ENCODE data around the gene PCNX4. TPM values are rescaled to one million over a fixed set of nuclear protein-coding genes. Genes with fewer than 3 reads are reported as not detected.

The PCNX4 gene
- total RNA-seq, 1 donor from 2014 or later, result 68.7 TPM

DNA sequence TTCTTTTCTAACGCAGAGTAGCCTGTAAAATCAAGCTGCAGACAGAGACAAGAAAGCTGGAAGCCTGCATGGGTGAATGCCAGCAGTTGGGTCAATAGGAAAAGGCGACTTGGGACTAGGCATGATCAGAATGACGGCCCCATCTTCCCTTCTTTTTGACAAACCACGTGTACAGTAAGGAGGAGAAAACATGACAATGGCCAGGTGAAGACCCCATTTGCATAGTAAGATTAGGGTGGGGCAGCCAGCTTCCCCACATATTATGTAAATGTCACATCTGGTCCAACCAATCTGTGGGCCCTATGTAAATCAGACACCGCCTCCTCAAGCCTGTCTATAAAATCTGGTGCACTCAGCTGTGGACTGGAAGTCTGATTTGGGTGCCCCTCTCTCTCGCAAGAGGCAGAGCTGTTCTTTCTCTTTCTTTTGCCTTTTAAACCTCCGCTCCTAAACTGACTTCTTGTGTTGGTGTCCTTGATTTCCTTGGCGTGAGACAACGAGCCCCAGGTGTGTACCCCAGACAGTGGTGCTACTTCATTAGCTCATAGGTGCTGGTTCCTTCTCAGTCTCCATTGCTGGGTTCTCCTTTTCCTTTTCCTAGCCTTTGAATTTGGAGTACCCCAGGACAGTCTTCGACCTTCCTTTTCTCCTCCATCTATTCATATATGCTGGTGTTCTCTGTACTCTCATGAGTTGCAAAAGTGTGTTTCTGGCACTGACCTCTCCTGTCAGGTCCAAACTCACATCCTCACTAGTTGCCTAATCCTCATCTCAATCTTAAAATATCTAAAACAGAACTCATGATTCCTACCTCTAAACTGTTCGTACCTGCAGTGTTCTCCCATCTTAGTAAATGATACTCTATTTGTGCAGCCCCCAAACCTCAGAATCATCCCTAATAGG is 82.9 kb downstream of the PCNX4 start:
- TF ChIP-seq, protein P1, sequence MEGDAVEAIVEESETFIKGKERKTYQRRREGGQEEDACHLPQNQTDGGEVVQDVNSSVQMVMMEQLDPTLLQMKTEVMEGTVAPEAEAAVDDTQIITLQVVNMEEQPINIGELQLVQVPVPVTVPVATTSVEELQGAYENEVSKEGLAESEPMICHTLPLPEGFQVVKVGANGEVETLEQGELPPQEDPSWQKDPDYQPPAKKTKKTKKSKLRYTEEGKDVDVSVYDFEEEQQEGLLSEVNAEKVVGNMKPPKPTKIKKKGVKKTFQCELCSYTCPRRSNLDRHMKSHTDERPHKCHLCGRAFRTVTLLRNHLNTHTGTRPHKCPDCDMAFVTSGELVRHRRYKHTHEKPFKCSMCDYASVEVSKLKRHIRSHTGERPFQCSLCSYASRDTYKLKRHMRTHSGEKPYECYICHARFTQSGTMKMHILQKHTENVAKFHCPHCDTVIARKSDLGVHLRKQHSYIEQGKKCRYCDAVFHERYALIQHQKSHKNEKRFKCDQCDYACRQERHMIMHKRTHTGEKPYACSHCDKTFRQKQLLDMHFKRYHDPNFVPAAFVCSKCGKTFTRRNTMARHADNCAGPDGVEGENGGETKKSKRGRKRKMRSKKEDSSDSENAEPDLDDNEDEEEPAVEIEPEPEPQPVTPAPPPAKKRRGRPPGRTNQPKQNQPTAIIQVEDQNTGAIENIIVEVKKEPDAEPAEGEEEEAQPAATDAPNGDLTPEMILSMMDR (IDR thresholded peaks at IDR 0.05; ENCODE audit: unreplicated experiment), result no peak
- peaks cover 2% of the 10 kb centered on the region for H3K27me3 Mint-ChIP-seq (ENCODE audit: unreplicated experiment)
- no peak overlapping the region for H3K4me3 Mint-ChIP-seq (ENCODE audit: unreplicated experiment)
- H3K4me1 Mint-ChIP-seq (ENCODE audit: unreplicated experiment), result no peaks in the 10 kb centered on the region
- DNase-seq (ENCODE audit: low spot score), result no peak
- no peaks in the 10 kb centered on the region for H3K9me3 Mint-ChIP-seq (ENCODE audit: unreplicated experiment)
- no peaks in the 10 kb centered on the region for H3K36me3 Mint-ChIP-seq (ENCODE audit: low read depth, unreplicated experiment)
- no peak overlapping the region for H3K27ac Mint-ChIP-seq (ENCODE audit: unreplicated experiment)

- no peaks in the 10 kb centered on the region for H3K9me3 Mint-ChIP-seq (ENCODE audit: unreplicated experiment)
- peaks cover 2% of the 10 kb centered on the region for H3K27me3 Mint-ChIP-seq (ENCODE audit: unreplicated experiment)
These were observed 83.7 kb downstream of the PCNX4 start for GRCh38 chr14:60175255-60175902.

DNA sequence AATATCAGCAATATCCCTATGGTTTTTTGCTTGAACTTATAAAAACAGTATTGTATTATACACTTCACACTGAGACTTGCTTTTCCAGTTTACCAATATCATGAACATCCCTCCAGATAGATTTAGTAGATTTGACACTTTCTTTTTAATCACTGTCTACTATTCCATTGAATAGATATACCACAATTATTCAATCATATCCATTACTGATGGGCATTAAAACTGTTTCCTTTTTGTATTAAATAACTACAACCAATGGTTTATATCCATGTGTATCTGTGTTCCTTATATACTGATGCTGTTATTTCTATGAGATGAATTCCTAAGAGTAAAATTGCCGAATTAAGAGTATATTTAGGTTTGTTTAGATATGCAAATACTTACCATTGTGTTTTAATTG is 86.4 kb downstream of the PCNX4 start:
- H3K36me3 Mint-ChIP-seq (ENCODE audit: low read depth, unreplicated experiment), result no peaks in the 10 kb centered on the region
- no peak for DNase-seq (ENCODE audit: low spot score)
- H3K4me1 Mint-ChIP-seq (ENCODE audit: unreplicated experiment), result no peaks in the 10 kb centered on the region
- TF ChIP-seq, protein P1 (IDR thresholded peaks at IDR 0.05; ENCODE audit: unreplicated experiment), result no peak
- peaks cover 1% of the 10 kb centered on the region for H3K27me3 Mint-ChIP-seq (ENCODE audit: unreplicated experiment)
- no peak overlapping the region for H3K27ac Mint-ChIP-seq (ENCODE audit: unreplicated experiment)
- H3K4me3 Mint-ChIP-seq (ENCODE audit: unreplicated experiment), result no peak overlapping the region
- no peaks in the 10 kb centered on the region for H3K9me3 Mint-ChIP-seq (ENCODE audit: unreplicated experiment)

More at GRCh38 chr14:60175255-60175902, 83.7 kb downstream of the PCNX4 start:
- Mint-ChIP-seq H3K36me3 (ENCODE audit: low read depth, unreplicated experiment) (no peaks in the 10 kb centered on the region), H3K4me3 (ENCODE audit: unreplicated experiment) (no peak overlapping the region), H3K27ac (ENCODE audit: unreplicated experiment) (no peak overlapping the region), H3K4me1 (ENCODE audit: unreplicated experiment) (no peaks in the 10 kb centered on the region)
- DNase-seq (ENCODE audit: low spot score), result no peak
- TF ChIP-seq, protein P1 (IDR thresholded peaks at IDR 0.05; ENCODE audit: unreplicated experiment), result no peak

- no peak overlapping the region for H3K4me3 Mint-ChIP-seq (ENCODE audit: unreplicated experiment)
- H3K9me3 Mint-ChIP-seq (ENCODE audit: unreplicated experiment), result no peaks in the 10 kb centered on the region
- H3K27me3 Mint-ChIP-seq (ENCODE audit: unreplicated experiment), result peaks cover 1% of the 10 kb centered on the region
- no peak for DNase-seq (ENCODE audit: low spot score)
- H3K4me1 Mint-ChIP-seq (ENCODE audit: unreplicated experiment), result no peaks in the 10 kb centered on the region
- TF ChIP-seq, protein P1 (IDR thresholded peaks at IDR 0.05; ENCODE audit: unreplicated experiment), result no peak
- H3K27ac Mint-ChIP-seq (ENCODE audit: unreplicated experiment), result no peak overlapping the region
- H3K36me3 Mint-ChIP-seq (ENCODE audit: low read depth, unreplicated experiment), result no peaks in the 10 kb centered on the region
These were observed 87.1 kb downstream of the PCNX4 start for GRCh38 chr14:60178820-60179219.

DNA sequence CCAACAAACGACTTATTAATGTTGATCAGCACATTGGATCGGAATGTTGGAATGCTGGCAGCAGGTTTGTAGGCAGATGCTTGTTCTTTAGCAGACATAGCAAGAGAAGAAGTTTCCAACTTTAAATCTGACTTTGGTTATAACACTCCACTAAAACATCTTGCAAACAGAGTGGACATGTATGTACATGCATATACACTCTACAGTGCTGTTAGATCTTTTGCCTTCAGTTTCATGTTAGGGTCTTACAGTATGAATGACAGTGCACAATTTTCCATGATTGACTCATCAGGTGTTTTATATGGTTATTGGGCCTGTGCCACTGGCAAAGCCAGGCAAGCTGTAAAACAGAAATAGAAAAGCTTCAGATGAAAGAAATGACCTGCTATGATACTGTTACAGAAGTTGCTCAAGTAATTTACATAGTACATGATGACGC is 87.7 kb downstream of the PCNX4 start:
- peaks cover 1% of the 10 kb centered on the region for H3K27me3 Mint-ChIP-seq (ENCODE audit: unreplicated experiment)
- H3K36me3 Mint-ChIP-seq (ENCODE audit: low read depth, unreplicated experiment), result no peaks in the 10 kb centered on the region
- H3K27ac Mint-ChIP-seq (ENCODE audit: unreplicated experiment), result no peak overlapping the region
- TF ChIP-seq, protein P1 (IDR thresholded peaks at IDR 0.05; ENCODE audit: unreplicated experiment), result no peak
- DNase-seq (ENCODE audit: low spot score), result no peak
- no peaks in the 10 kb centered on the region for H3K9me3 Mint-ChIP-seq (ENCODE audit: unreplicated experiment)
- H3K4me1 Mint-ChIP-seq (ENCODE audit: unreplicated experiment), result no peaks in the 10 kb centered on the region
- H3K4me3 Mint-ChIP-seq (ENCODE audit: unreplicated experiment), result no peak overlapping the region
